Measurements from ENCODE around the gene CCDC40. TPM values are rescaled to one million over a fixed set of nuclear protein-coding genes. Genes with fewer than 3 reads are reported as not detected.
A peak's percentile ranks its signal among the peaks of the same experiment; 100 is the strongest.

Gene CCDC40
- total and polyA plus RNA-seq, 2 of the 13 experiments (the other 11 are each of a cell fraction or from before 2014, with no cell fraction given), result 4.1 to 5.5 TPM

- TF ChIP-seq ZNF781 (CRISPR knock-in tag; IDR thresholded peaks at IDR 0.05; ENCODE audit: borderline replicate concordance, not compliant biosample characterization) (peak; percentile 27), TBX3 (IDR thresholded peaks at IDR 0.05; ENCODE audit: borderline replicate concordance) (no peak), GATAD2A (CRISPR knock-in tag; IDR thresholded peaks at IDR 0.05) (peak; percentile 64), PITX1 (CRISPR knock-in tag; IDR thresholded peaks at IDR 0.05) (peak; percentile 49; the same call in 1 of the 2 replicates), ZSCAN20 (CRISPR knock-in tag; IDR thresholded peaks at IDR 0.05; ENCODE audit: borderline replicate concordance) (no peak), RFX1 (IDR thresholded peaks at IDR 0.05) (no peak), HOXA7 (CRISPR knock-in tag; IDR thresholded peaks at IDR 0.05) (0 out of 2 replicates have a peak, but pooled peaks have one; percentile 41), ELF3 (CRISPR knock-in tag; IDR thresholded peaks at IDR 0.05) (0 out of 2 replicates have a peak, but pooled peaks have one; percentile 35), PAXIP1 (CRISPR knock-in tag; conservative IDR thresholded peaks at IDR 0.05) (0 out of 2 replicates have a peak, but pooled peaks have one; percentile 9), ZFY (CRISPR knock-in tag; IDR thresholded peaks at IDR 0.05) (peak; percentile 68), RNF219 (CRISPR knock-in tag; IDR thresholded peaks at IDR 0.05) (no peak), MED1 (CRISPR knock-in tag; IDR thresholded peaks at IDR 0.05) (0 out of 2 replicates have a peak, but pooled peaks have one; percentile 15), SRF (IDR thresholded peaks at IDR 0.05; ENCODE audit: low read depth, low read length) (peak; percentile 21; the same call in 1 of the 2 replicates), SOX13 (IDR thresholded peaks at IDR 0.05) (no peak), SOX13 (CRISPR knock-in tag; conservative IDR thresholded peaks at IDR 0.05 in 1 of 2, IDR thresholded peaks at IDR 0.05 in 1 of 2) (0 out of 4 replicates have a peak, but pooled peaks of 1 of the 2 experiments have one; percentile 15), ZGPAT (CRISPR knock-in tag; IDR thresholded peaks at IDR 0.05) (peak; percentile 52; the same call in 1 of the 2 replicates), ZNF547 (CRISPR knock-in tag; IDR thresholded peaks at IDR 0.05) (0 out of 2 replicates have a peak, but pooled peaks have one; percentile 43), IRF2 (CRISPR knock-in tag; IDR thresholded peaks at IDR 0.05) (peak; percentile 39; the same call in 1 of the 2 replicates), NR2F1 (CRISPR knock-in tag; IDR thresholded peaks at IDR 0.05) (0 out of 4 replicates have a peak, but pooled peaks of 1 of the 2 experiments have one; percentile 21), GABPB1 (CRISPR knock-in tag; IDR thresholded peaks at IDR 0.05) (no peak), THRA (CRISPR knock-in tag; IDR thresholded peaks at IDR 0.05; ENCODE audit: borderline replicate concordance) (0 out of 2 replicates have a peak, but pooled peaks have one; percentile 34)
Measured at GRCh38 chr17:80124351-80124981, 88.0 kb downstream of the CCDC40 start (continued).
